ENCODE results near the gene REM2. TPM values are rescaled to one million over a fixed set of nuclear protein-coding genes. Genes with fewer than 3 reads are reported as not detected.

The REM2 gene
- total RNA-seq, 4 donors from 2014 or later, result 0.34 to 1.5 TPM; not detected in 2

GRCh38 chr14:22850944-22851764, 31.9 kb upstream of the REM2 start:
- no peak for TF ChIP-seq CTCF (IDR thresholded peaks at IDR 0.05; ENCODE audit: low read depth)

GRCh38 chr14:22852599-22852939, 30.5 kb upstream of the REM2 start:
- TF ChIP-seq CTCF (IDR thresholded peaks at IDR 0.05; ENCODE audit: low read depth), result no peak

- no peak for TF ChIP-seq CTCF (IDR thresholded peaks at IDR 0.05; ENCODE audit: low read depth)
Observed at GRCh38 chr14:22852940-22853767, 29.9 kb upstream of the REM2 start.

- no peak for TF ChIP-seq CTCF (IDR thresholded peaks at IDR 0.05; ENCODE audit: low read depth)
Observed at GRCh38 chr14:22854963-22855724, 27.9 kb upstream of the REM2 start.

- TF ChIP-seq CTCF (IDR thresholded peaks at IDR 0.05; ENCODE audit: low read depth), result no peak
Observed at GRCh38 chr14:22856428-22856827, 26.6 kb upstream of the REM2 start.

- TF ChIP-seq CTCF (IDR thresholded peaks at IDR 0.05; ENCODE audit: low read depth), result no peak
Observed at GRCh38 chr14:22861651-22862050, 21.4 kb upstream of the REM2 start.

GRCh38 chr14:22864979-22865378, 18.0 kb upstream of the REM2 start:
- no peak for TF ChIP-seq CTCF (IDR thresholded peaks at IDR 0.05; ENCODE audit: low read depth)
